Osteoblast (primary cell): ENCODE results near the gene BYSL. TPM values are rescaled to one million over a fixed set of nuclear protein-coding genes. Genes with fewer than 3 reads are reported as not detected.

Experiments used
- DNase-seq: peaks from one replicate; pipeline ENCODE4 v3.0.0; 2011; ENCODE audit warnings: low spot score, mixed read lengths; ENCODE audit not compliant: insufficient read length; ENCODE audit errors: missing footprints
- H2AFZ ChIP-seq: 2 replicates; pipeline ENCODE4 v1.6.0; 2011; ENCODE audit warnings: mild to moderate bottlenecking, low read length
- H3K27ac ChIP-seq: 2 replicates; pipeline ENCODE4 v1.5.1; 2011; ENCODE audit warnings: mild to moderate bottlenecking, low read depth, low read length, moderate library complexity
- H3K27me3 ChIP-seq: 2 replicates; pipeline ENCODE4 v1.6.0; 2012; ENCODE audit warnings: mild to moderate bottlenecking, control low read depth, inconsistent platforms, low read length, moderate library complexity; ENCODE audit not compliant: insufficient read depth
- H3K36me3 ChIP-seq: 2 replicates; pipeline ENCODE4 v1.5.1; 2011; ENCODE audit warnings: mild to moderate bottlenecking, low read length, control low read depth, moderate library complexity; ENCODE audit not compliant: insufficient read depth
- H3K4me1 ChIP-seq: 2 replicates; pipeline ENCODE4 v1.5.1; 2011; ENCODE audit warnings: mild to moderate bottlenecking, low read length, control low read depth, moderate library complexity; ENCODE audit not compliant: insufficient read depth
- H3K4me2 ChIP-seq: 2 replicates; pipeline ENCODE4 v1.6.0; 2011; ENCODE audit warnings: mild to moderate bottlenecking, low read length; ENCODE audit not compliant: insufficient read depth
- H3K4me3 ChIP-seq: fragments of 200-600 bp; sonication (generic); 3 replicates; pipeline ENCODE4 v1.5.1; 2012; ENCODE audit warnings: mild to moderate bottlenecking, low read length, inconsistent platforms; ENCODE audit not compliant: insufficient read depth
- H3K79me2 ChIP-seq: 2 replicates; pipeline ENCODE4 v1.6.0; 2012; ENCODE audit warnings: mild to moderate bottlenecking, low read length, control low read depth, inconsistent platforms; ENCODE audit not compliant: insufficient read depth
- H3K9me3 ChIP-seq: 2 replicates; pipeline ENCODE4 v1.5.1; 2011; ENCODE audit warnings: low read depth, low read length, control low read depth
- H4K20me1 ChIP-seq: 2 replicates; pipeline ENCODE4 v1.6.0; 2012; ENCODE audit warnings: mild to moderate bottlenecking, low read length, control low read depth; ENCODE audit not compliant: insufficient read depth
- CTCF ChIP-seq: IDR thresholded peaks from 2 replicates; pipeline ENCODE4 v1.5.1; 2011; ENCODE audit warnings: mild to moderate bottlenecking, low read depth, low read length, moderate library complexity; ENCODE audit errors: extremely low read depth
- total RNA-seq: library from RNA; depleted of rRNA; stranded (reverse); fragments of >200 nt; gene quantifications from 2 replicates; pipeline ENCODE4 v1.2.3, GENCODE V29; 2012

Gene BYSL
- total RNA-seq, 1 donor, result 11.6 TPM

DNA sequence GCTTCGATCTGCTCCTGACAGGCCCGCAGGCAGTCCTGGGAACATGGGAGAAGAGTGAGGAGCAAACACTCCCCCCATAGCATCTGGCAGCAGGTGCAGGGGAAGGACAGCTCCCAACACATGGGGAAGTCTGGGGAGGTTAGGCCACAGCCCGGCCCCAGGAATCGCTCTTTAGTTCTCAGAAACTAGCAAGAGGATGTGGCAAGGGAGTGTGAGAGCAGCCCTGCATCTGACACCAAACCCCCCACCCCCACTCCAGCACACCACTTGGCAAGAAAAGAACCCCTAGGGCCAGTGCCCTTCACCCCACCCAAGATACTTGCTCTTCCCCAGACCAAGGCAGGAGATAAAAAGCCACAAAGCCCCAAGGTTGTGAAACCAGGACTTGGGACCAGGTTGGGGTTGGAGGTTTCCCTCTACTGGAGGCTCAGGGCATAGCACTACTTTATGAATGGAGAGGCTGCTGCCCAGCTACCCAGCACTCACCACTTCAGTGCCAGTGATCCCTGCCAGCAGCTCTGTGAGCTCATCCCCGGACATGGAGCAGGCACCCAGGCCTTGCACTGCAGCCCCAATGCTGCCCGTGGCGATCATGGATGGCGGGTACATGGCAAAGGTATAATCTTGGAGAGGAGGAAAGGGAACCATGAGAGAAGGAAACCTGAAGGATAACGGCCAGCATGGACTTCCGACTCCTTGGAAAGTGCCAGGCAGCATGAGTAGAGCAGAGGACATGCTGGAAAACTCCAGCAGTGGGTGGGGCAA, 15.0 kb downstream of the BYSL start:
- peaks cover 47% of the 10 kb centered on the region for H3K79me2 ChIP-seq
- no peak overlapping the region for H3K4me3 ChIP-seq
- peak; percentile 90 for TF ChIP-seq CTCF
- peaks cover 61% of the 10 kb centered on the region for H3K36me3 ChIP-seq
- peak; percentile 98 for DNase-seq
- H3K9me3 ChIP-seq, result no peaks in the 10 kb centered on the region
- no peaks in the 10 kb centered on the region for H3K27me3 ChIP-seq
- peak overlapping the region; percentile 15 for H3K4me2 ChIP-seq
- peak overlapping the region; percentile 50 for H3K27ac ChIP-seq
- peaks cover 44% of the 10 kb centered on the region for H3K4me1 ChIP-seq
- no peak overlapping the region for H2AFZ ChIP-seq
- peaks cover 49% of the 10 kb centered on the region for H4K20me1 ChIP-seq

DNA sequence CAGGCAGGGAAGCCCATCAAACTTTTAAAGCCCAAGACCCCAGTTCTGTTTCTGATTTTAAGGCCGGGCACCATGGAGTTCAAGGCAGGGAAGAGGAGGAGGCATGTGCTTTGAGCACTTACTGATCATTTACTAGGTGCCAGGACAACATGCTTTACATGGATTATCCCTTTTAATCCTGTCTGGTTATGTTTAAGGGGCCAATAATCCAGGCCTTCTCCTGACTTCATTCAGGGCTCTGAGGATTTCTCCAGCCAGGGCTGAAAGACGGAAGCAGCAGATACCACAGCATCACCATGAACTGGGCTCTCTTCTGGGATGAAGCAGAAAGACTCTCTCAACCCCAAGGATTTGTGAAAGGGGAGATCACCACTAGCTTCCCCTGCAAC, 16.2 kb downstream of the BYSL start:
- H3K79me2 ChIP-seq, result peaks cover 49% of the 10 kb centered on the region
- no peaks in the 10 kb centered on the region for H3K27me3 ChIP-seq
- peaks cover 49% of the 10 kb centered on the region for H4K20me1 ChIP-seq
- peaks cover 48% of the 10 kb centered on the region for H3K36me3 ChIP-seq
- H3K9me3 ChIP-seq, result no peaks in the 10 kb centered on the region
- no peak for TF ChIP-seq CTCF
- peaks cover 49% of the 10 kb centered on the region for H3K4me1 ChIP-seq
- no peak overlapping the region for H3K4me3 ChIP-seq
- H3K4me2 ChIP-seq, result no peak overlapping the region
- no peak overlapping the region for H3K27ac ChIP-seq
- H2AFZ ChIP-seq, result no peak overlapping the region
- no peak for DNase-seq

GRCh38 chr6:41937861-41938574, 16.7 kb downstream of the BYSL start:
- no peak for DNase-seq
- Histone ChIP-seq H3K36me3 (peaks cover 43% of the 10 kb centered on the region), H3K4me1 (peaks cover 51% of the 10 kb centered on the region), H3K27me3 (no peaks in the 10 kb centered on the region), H3K9me3 (no peaks in the 10 kb centered on the region), H3K27ac (no peak overlapping the region), H4K20me1 (peaks cover 49% of the 10 kb centered on the region), H3K4me2 (no peak overlapping the region), H3K4me3 (no peak overlapping the region), H2AFZ (no peak overlapping the region), H3K79me2 (peaks cover 49% of the 10 kb centered on the region)
- TF ChIP-seq CTCF, result no peak

- DNase-seq, result no peak
- Histone ChIP-seq H3K36me3 (peaks cover 38% of the 10 kb centered on the region), H3K27ac (peak overlapping the region; percentile 45), H4K20me1 (peaks cover 49% of the 10 kb centered on the region), H3K79me2 (peaks cover 49% of the 10 kb centered on the region), H2AFZ (no peak overlapping the region), H3K4me1 (peaks cover 51% of the 10 kb centered on the region), H3K4me2 (peak overlapping the region; percentile 97), H3K9me3 (no peaks in the 10 kb centered on the region), H3K27me3 (no peaks in the 10 kb centered on the region), H3K4me3 (no peak overlapping the region)
- TF ChIP-seq CTCF, result no peak
Observed at GRCh38 chr6:41938590-41939175, 17.4 kb downstream of the BYSL start.
